ENCODE measurements around the gene TBCE. TPM values are rescaled to one million over a fixed set of nuclear protein-coding genes. Genes with fewer than 3 reads are reported as not detected.

TBCE gene
- total RNA-seq, 1 donor from 2014 or later, result 17.2 TPM

GRCh38 chr1:235429143-235429542, 61.9 kb downstream of the TBCE start:
- Histone ChIP-seq H3K4me3 (no peak overlapping the region), H3K9me3 (replicated peaks) (no peaks in the 10 kb centered on the region), H3K27ac (replicated peaks) (no peak overlapping the region), H3K27me3 (ENCODE audit: low read depth) (no peaks in the 10 kb centered on the region), H3K4me1 (peaks cover 12% of the 10 kb centered on the region), H3K36me3 (peaks cover 24% of the 10 kb centered on the region)
- DNase-seq, result no peak
- no peak for TF ChIP-seq CTCF (IDR thresholded peaks at IDR 0.05; ENCODE audit: borderline replicate concordance)
- intact Hi-C loops (cut with micrococcal nuclease), result no loop called here

- Histone ChIP-seq H3K4me1 (peaks cover 8% of the 10 kb centered on the region), H3K27me3 (ENCODE audit: low read depth) (no peaks in the 10 kb centered on the region), H3K36me3 (peaks cover 39% of the 10 kb centered on the region), H3K4me3 (no peak overlapping the region), H3K9me3 (replicated peaks) (no peaks in the 10 kb centered on the region), H3K27ac (replicated peaks) (no peak overlapping the region)
- TF ChIP-seq CTCF (IDR thresholded peaks at IDR 0.05; ENCODE audit: borderline replicate concordance), result no peak
- intact Hi-C loops (cut with micrococcal nuclease), result no loop called here
- no peak for DNase-seq
These were observed 63.8 kb downstream of the TBCE start for GRCh38 chr1:235430991-235431390.

GRCh38 chr1:235434001-235434400, 66.8 kb downstream of the TBCE start:
- intact Hi-C loops (cut with micrococcal nuclease), result no loop called here
- H3K9me3 ChIP-seq (replicated peaks), result no peaks in the 10 kb centered on the region
- no peak for DNase-seq
- H3K4me3 ChIP-seq, result no peak overlapping the region
- H3K27me3 ChIP-seq (ENCODE audit: low read depth), result no peaks in the 10 kb centered on the region
- no peak for TF ChIP-seq CTCF (IDR thresholded peaks at IDR 0.05; ENCODE audit: borderline replicate concordance)
- H3K36me3 ChIP-seq, result peaks cover 69% of the 10 kb centered on the region
- H3K27ac ChIP-seq (replicated peaks), result no peak overlapping the region
- no peaks in the 10 kb centered on the region for H3K4me1 ChIP-seq

- no peaks in the 10 kb centered on the region for H3K27me3 ChIP-seq (ENCODE audit: low read depth)
- H3K9me3 ChIP-seq (replicated peaks), result no peaks in the 10 kb centered on the region
- H3K27ac ChIP-seq (replicated peaks), result no peak overlapping the region
- H3K36me3 ChIP-seq, result peaks cover 99% of the 10 kb centered on the region
- intact Hi-C loops (cut with micrococcal nuclease), result no loop called here
- no peak for TF ChIP-seq CTCF (IDR thresholded peaks at IDR 0.05; ENCODE audit: borderline replicate concordance)
- no peaks in the 10 kb centered on the region for H3K4me1 ChIP-seq
- H3K4me3 ChIP-seq, result no peak overlapping the region
- no peak for DNase-seq
These were observed 74.0 kb downstream of the TBCE start for GRCh38 chr1:235441159-235441685.

- Histone ChIP-seq H3K36me3 (peaks cover 99% of the 10 kb centered on the region), H3K27me3 (ENCODE audit: low read depth) (no peaks in the 10 kb centered on the region), H3K9me3 (replicated peaks) (no peaks in the 10 kb centered on the region), H3K4me1 (no peaks in the 10 kb centered on the region), H3K4me3 (no peak overlapping the region), H3K27ac (replicated peaks) (no peak overlapping the region)
- no peak for TF ChIP-seq CTCF (IDR thresholded peaks at IDR 0.05; ENCODE audit: borderline replicate concordance)
- no peak for DNase-seq
- intact Hi-C loops (cut with micrococcal nuclease), result no loop called here
These were observed 75.7 kb downstream of the TBCE start for GRCh38 chr1:235442788-235443429.
